AG09319 (cell line): Measurements from ENCODE around the gene SRCIN1.
"Not testable (repeated sequence)": the region's sequence is repeated elsewhere in the genome, so short reads cannot be mapped to it uniquely, and the experiment has no call there.

ENCODE experiments used
- DNase-seq: peaks from one replicate; pipeline ENCODE4 v3.0.0-alpha.2; 2010; ENCODE audit warnings: low read depth; ENCODE audit errors: extremely low read depth
- TF ChIP-seq, protein P1 (sequence below): IDR thresholded peaks from 2 replicates; pipeline ENCODE4 v1.5.1; 2011; ENCODE audit warnings: low read depth, mild to moderate bottlenecking, inconsistent platforms, low read length, moderate library complexity

SRCIN1 gene

GRCh38 chr17:38492067-38493040 lies 113.4 kb downstream of the SRCIN1 start:
- peak; percentile 74 for DNase-seq
- TF ChIP-seq, protein P1, sequence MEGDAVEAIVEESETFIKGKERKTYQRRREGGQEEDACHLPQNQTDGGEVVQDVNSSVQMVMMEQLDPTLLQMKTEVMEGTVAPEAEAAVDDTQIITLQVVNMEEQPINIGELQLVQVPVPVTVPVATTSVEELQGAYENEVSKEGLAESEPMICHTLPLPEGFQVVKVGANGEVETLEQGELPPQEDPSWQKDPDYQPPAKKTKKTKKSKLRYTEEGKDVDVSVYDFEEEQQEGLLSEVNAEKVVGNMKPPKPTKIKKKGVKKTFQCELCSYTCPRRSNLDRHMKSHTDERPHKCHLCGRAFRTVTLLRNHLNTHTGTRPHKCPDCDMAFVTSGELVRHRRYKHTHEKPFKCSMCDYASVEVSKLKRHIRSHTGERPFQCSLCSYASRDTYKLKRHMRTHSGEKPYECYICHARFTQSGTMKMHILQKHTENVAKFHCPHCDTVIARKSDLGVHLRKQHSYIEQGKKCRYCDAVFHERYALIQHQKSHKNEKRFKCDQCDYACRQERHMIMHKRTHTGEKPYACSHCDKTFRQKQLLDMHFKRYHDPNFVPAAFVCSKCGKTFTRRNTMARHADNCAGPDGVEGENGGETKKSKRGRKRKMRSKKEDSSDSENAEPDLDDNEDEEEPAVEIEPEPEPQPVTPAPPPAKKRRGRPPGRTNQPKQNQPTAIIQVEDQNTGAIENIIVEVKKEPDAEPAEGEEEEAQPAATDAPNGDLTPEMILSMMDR, result peak; percentile 66

DNA sequence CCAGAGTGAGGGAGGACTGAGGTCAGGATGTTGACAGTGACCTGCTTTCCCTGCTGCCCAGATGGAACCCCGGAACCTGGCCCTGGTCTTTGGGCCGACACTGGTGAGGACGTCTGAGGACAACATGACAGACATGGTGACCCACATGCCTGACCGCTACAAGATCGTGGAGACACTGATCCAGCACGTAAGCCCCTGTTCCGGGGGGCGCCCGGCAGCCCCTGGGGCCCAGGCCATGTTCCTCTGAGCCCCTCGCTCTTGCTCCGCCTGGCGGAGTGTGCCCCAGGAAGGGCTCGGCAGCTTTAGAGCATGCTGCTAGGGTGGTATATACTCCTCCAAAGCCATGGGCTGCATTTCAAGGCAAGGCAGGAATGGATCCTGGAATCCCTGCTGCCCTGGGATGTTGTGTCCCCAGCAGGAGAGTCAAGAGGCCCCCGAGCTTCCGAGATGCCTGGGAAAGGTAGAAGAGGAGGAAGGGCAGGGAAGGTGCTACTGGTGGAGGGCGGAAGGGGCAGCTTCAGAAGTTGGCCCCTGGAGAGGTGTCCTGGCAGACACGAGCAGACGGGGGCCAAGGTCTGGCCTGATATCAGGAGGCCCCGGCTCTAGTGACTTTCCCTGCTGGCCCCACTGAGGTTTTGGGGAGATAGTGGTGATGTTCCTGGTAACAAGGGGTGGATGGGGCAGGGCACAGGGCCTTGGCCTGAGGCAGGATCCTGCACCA lies 114.2 kb downstream of the SRCIN1 start:
- DNase-seq, result not testable (repeated sequence)

DNA sequence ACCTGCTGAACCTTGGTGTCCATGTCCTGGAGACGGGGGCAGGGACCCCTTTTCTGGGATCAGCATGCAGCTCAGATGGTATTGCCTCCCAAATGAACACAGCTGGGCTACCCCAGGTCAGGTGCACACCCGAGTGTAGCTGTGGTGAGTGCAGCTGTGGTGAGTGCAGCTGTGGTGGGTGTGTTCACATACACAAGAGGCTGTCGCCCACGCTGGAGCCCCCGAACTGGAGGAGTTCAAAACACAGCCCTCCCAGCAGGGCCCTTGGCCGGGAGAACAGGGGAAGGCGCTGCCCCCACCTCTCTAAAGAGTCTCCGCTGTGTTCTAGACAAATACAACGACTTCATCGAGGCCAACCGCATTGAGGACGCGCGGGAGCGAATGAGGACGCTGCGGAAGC lies 116.0 kb downstream of the SRCIN1 start:
- not testable (repeated sequence) for DNase-seq

- DNase-seq, result not testable (repeated sequence)
Measured at GRCh38 chr17:38485681-38486298, 120.0 kb downstream of the SRCIN1 start.

- TF ChIP-seq, protein P1, result no peak
- DNase-seq, result no peak
Measured at GRCh38 chr17:38485146-38485468, 120.6 kb downstream of the SRCIN1 start.

DNA sequence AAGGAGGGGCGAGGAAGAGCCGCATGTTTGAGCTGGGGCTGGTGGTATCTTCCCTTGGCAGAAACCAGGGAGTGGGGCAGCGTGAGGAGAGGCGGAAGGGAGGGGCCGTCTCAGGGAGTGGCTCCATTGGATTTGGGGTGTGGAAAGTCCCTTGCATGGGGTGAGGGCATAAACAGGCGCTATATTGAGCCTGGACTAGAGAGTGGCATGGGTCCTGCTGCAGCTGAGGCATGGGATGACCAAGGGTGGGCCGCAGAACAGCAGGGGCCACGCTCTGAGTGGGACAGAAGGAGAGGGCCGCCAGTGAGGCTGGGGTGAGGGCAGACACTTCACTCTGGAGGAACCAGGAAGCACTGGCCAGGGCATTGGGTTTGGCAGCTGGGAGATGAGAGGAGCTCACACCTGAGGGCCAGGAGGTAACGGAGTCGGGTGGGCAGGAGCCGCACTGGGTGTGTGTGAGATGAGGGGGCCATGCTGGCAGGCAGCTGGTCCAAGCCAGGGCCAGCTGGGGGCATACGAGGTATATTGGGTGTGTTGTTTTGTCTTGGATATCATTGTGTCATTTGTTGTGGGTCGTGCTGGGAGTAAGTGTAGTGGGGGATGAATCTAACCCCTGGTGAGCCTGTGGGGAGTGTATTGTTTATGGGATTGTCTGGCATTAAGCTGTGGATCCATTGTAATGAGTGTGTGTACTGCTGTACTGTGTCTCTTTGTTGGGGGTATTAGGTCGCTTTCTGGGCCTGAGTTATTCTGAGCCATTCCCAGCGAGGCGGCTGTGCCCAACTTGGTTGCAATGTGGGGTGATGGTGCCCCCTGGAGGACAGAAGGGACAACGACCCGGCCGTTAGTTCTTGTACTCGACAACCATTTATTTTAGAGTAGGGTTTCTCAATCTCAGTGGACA lies 121.3 kb downstream of the SRCIN1 start:
- DNase-seq, result not testable (repeated sequence)
- TF ChIP-seq, protein P1, result peak; percentile 65

GRCh38 chr17:38482700-38483043 lies 123.1 kb downstream of the SRCIN1 start:
- not testable (repeated sequence) for DNase-seq

- not testable (repeated sequence) for DNase-seq
Measured at GRCh38 chr17:38482039-38482699, 123.6 kb downstream of the SRCIN1 start.
